Jurkat, Clone E6-1 (cell line): ENCODE data around the gene CEPT1.
A peak's percentile ranks its signal among the peaks of the same experiment; 100 is the strongest.
"Not testable (repeated sequence)": the region's sequence is repeated elsewhere in the genome, so short reads cannot be mapped to it uniquely, and the experiment has no call there.

ENCODE experiments used
- DNase-seq: peaks from one replicate; pipeline ENCODE4 v3.0.0-alpha.2; 2011; ENCODE audit warnings: low read depth, low spot score
- H3K4me3 ChIP-seq: 2 replicates; pipeline ENCODE4 v1.5.1; 2011; ENCODE audit warnings: mild to moderate bottlenecking, low read length, control low read depth, moderate library complexity

The CEPT1 gene

GRCh38 chr1:111203681-111204200 is 63.7 kb downstream of the CEPT1 start:
- peak overlapping the region; percentile 55 for H3K4me3 ChIP-seq

GRCh38 chr1:111204201-111204982 is 64.4 kb downstream of the CEPT1 start:
- DNase-seq, result no peak
- H3K4me3 ChIP-seq, result peak overlapping the region; percentile 55

More at GRCh38 chr1:111203681-111204200, 63.7 kb downstream of the CEPT1 start:
- peak; percentile 90 for DNase-seq

- H3K4me3 ChIP-seq, result no peak overlapping the region
- DNase-seq, result no peak
These were observed 65.1 kb downstream of the CEPT1 start for GRCh38 chr1:111204983-111205713.

- DNase-seq, result no peak
- H3K4me3 ChIP-seq, result no peak overlapping the region
These were observed 65.7 kb downstream of the CEPT1 start for GRCh38 chr1:111205714-111206050.

- H3K4me3 ChIP-seq, result no peak overlapping the region
- DNase-seq, result no peak
These were observed 68.9 kb downstream of the CEPT1 start for GRCh38 chr1:111208921-111209320.

- H3K4me3 ChIP-seq, result no peak overlapping the region
- no peak for DNase-seq
These were observed 69.6 kb downstream of the CEPT1 start for GRCh38 chr1:111209622-111210021.

- DNase-seq, result no peak
- H3K4me3 ChIP-seq, result no peak overlapping the region
These were observed 71.9 kb downstream of the CEPT1 start for GRCh38 chr1:111211921-111212320.

GRCh38 chr1:111212634-111213335 is 72.8 kb downstream of the CEPT1 start:
- no peak overlapping the region for H3K4me3 ChIP-seq
- no peak for DNase-seq

- DNase-seq, result no peak
- H3K4me3 ChIP-seq, result no peak overlapping the region
These were observed 73.4 kb downstream of the CEPT1 start for GRCh38 chr1:111213412-111213811.

- DNase-seq, result peak; percentile 90
- H3K4me3 ChIP-seq, result peak overlapping the region; percentile 43
These were observed 74.2 kb downstream of the CEPT1 start for GRCh38 chr1:111214074-111214801.

GRCh38 chr1:111214884-111215283 is 74.9 kb downstream of the CEPT1 start:
- H3K4me3 ChIP-seq, result peak overlapping the region; percentile 43
- DNase-seq, result no peak

- peak overlapping the region; percentile 43 for H3K4me3 ChIP-seq
- not testable (repeated sequence) for DNase-seq
These were observed 75.3 kb downstream of the CEPT1 start for GRCh38 chr1:111215285-111215684.

- no peak for DNase-seq
- H3K4me3 ChIP-seq, result peak overlapping the region; percentile 43
These were observed 76.7 kb downstream of the CEPT1 start for GRCh38 chr1:111216751-111217150.

- DNase-seq, result no peak
- H3K4me3 ChIP-seq, result no peak overlapping the region
These were observed 77.3 kb downstream of the CEPT1 start for GRCh38 chr1:111217183-111217910.

- no peak overlapping the region for H3K4me3 ChIP-seq
- no peak for DNase-seq
These were observed 78.9 kb downstream of the CEPT1 start for GRCh38 chr1:111218701-111219556.

GRCh38 chr1:111219557-111220286 is 79.7 kb downstream of the CEPT1 start:
- no peak overlapping the region; the same call in 1 of the 2 replicates for H3K4me3 ChIP-seq
- DNase-seq, result no peak

GRCh38 chr1:111220302-111220890 is 80.4 kb downstream of the CEPT1 start:
- no peak overlapping the region; the same call in 1 of the 2 replicates for H3K4me3 ChIP-seq
- no peak for DNase-seq
